ENCODE measurements around the gene SUCLG2. TPM values are rescaled to one million over a fixed set of nuclear protein-coding genes. Genes with fewer than 3 reads are reported as not detected.

The SUCLG2 gene
- total RNA-seq, 1 donor = 56.8 TPM

DNA sequence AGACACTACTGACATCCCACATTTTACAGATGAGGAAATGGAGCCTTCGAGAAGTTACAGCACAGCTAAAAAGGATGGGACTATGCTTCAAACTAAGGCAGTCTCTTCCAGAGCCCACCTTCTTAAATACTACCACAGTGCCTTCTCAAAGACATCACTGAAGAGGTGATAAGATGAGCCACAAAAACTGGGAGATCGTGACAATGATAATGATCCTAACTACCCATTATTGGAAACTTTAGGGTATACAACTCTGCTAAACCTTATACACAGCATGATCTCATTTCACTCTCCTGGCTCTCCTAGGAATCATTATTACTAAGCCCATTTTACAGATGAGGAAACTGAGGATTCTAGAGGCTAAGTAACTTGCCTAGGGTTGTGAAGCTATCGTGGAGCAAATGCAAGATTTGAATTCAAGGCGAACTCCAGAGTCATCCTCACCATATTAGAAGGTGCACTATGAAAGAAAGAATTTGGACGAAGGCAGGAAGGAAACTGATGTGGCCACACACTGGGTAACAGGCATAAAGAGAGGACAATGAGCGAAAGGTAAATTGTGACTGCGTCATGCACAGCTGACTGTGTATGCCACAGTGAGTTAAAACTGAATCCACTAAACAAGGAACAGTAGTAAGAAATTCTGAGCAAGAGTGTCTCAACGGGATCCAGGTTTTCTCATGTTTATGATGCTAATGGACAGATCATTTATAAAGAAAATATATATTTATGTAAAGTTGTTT lies 55.4 kb downstream of the SUCLG2 start:
- peaks cover 8% of the 10 kb centered on the region for H3K4me1 ChIP-seq (ENCODE audit: insufficient read depth, low read length)
- H3K79me2 ChIP-seq (ENCODE audit: insufficient read depth, low read length) = peaks cover 29% of the 10 kb centered on the region
- H3K9me3 ChIP-seq (ENCODE audit: low read depth, low read length) = no peaks in the 10 kb centered on the region
- peaks cover 4% of the 10 kb centered on the region for H3K36me3 ChIP-seq (ENCODE audit: insufficient read depth, low read length)
- no peak overlapping the region for H3K27ac ChIP-seq (ENCODE audit: low read depth, low read length)
- DNase-seq (ENCODE audit: insufficient read length, low spot score, missing footprints) = no peak
- no peak overlapping the region for H3K4me2 ChIP-seq (ENCODE audit: insufficient read depth, low read length)
- peaks cover 3% of the 10 kb centered on the region for H4K20me1 ChIP-seq (ENCODE audit: insufficient read depth, low read length)
- no peaks in the 10 kb centered on the region for H3K27me3 ChIP-seq (ENCODE audit: insufficient read depth, low read length)
- TF ChIP-seq, protein P1, sequence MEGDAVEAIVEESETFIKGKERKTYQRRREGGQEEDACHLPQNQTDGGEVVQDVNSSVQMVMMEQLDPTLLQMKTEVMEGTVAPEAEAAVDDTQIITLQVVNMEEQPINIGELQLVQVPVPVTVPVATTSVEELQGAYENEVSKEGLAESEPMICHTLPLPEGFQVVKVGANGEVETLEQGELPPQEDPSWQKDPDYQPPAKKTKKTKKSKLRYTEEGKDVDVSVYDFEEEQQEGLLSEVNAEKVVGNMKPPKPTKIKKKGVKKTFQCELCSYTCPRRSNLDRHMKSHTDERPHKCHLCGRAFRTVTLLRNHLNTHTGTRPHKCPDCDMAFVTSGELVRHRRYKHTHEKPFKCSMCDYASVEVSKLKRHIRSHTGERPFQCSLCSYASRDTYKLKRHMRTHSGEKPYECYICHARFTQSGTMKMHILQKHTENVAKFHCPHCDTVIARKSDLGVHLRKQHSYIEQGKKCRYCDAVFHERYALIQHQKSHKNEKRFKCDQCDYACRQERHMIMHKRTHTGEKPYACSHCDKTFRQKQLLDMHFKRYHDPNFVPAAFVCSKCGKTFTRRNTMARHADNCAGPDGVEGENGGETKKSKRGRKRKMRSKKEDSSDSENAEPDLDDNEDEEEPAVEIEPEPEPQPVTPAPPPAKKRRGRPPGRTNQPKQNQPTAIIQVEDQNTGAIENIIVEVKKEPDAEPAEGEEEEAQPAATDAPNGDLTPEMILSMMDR (IDR thresholded peaks at IDR 0.05; ENCODE audit: extremely low read depth, low read depth, low read length) = no peak
- H2AFZ ChIP-seq (ENCODE audit: low read length) = no peak overlapping the region
- no peak overlapping the region for H3K4me3 ChIP-seq (ENCODE audit: insufficient read depth, low read length)

DNA sequence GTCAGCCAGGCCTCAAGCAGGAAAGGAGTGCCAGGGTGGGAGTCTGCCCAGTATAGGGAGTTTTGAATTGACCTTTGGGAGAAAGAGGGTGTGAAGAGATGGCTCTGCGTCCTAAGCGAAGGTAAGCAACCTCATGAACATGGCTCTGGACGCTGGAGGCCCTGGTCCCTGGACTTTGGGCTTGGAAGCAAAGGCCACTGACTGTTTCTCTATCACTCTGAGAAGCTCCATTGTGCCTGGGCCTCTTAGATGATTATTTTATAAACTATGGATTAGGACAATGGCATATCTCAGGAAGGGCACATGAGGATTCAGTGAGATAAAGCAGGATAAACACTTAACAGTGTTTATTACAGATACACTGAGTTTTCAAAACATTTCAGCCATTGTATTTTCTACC lies 59.0 kb downstream of the SUCLG2 start:
- Histone ChIP-seq H4K20me1 (ENCODE audit: insufficient read depth, low read length) (peaks cover 9% of the 10 kb centered on the region), H3K4me3 (ENCODE audit: insufficient read depth, low read length) (no peak overlapping the region), H3K9me3 (ENCODE audit: low read depth, low read length) (no peaks in the 10 kb centered on the region), H2AFZ (ENCODE audit: low read length) (no peak overlapping the region), H3K27me3 (ENCODE audit: insufficient read depth, low read length) (no peaks in the 10 kb centered on the region), H3K4me1 (ENCODE audit: insufficient read depth, low read length) (peaks cover 10% of the 10 kb centered on the region), H3K27ac (ENCODE audit: low read depth, low read length) (no peak overlapping the region), H3K4me2 (ENCODE audit: insufficient read depth, low read length) (no peak overlapping the region), H3K79me2 (ENCODE audit: insufficient read depth, low read length) (peaks cover 26% of the 10 kb centered on the region), H3K36me3 (ENCODE audit: insufficient read depth, low read length) (peaks cover 4% of the 10 kb centered on the region)
- no peak for DNase-seq (ENCODE audit: insufficient read length, low spot score, missing footprints)
- TF ChIP-seq, protein P1 (IDR thresholded peaks at IDR 0.05; ENCODE audit: extremely low read depth, low read depth, low read length) = no peak

DNA sequence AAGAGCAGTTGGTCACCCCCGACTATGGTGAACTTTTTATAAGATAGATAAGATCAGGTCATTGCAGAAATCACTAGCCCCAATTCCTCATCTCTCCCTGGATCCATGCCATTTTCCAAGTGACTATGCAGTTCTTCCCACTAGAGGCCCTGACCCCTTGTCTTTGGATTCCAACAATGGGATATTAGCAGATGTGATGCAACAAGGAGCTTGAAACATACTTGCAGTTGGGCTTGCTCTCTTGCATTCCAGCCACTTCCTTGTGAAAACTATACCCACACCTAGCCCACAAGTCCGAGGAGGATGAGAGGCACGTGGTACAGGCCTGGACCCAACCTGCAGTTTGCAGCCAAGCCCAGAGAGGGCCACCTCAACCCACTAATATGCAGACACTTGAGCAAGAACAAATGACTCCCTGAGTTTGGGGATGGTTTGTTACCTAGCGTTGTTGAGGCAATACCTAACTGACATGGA lies 60.6 kb downstream of the SUCLG2 start:
- H3K4me1 ChIP-seq (ENCODE audit: insufficient read depth, low read length) = peaks cover 10% of the 10 kb centered on the region
- no peak overlapping the region for H3K27ac ChIP-seq (ENCODE audit: low read depth, low read length)
- H3K9me3 ChIP-seq (ENCODE audit: low read depth, low read length) = no peaks in the 10 kb centered on the region
- H3K36me3 ChIP-seq (ENCODE audit: insufficient read depth, low read length) = no peaks in the 10 kb centered on the region
- DNase-seq (ENCODE audit: insufficient read length, low spot score, missing footprints) = no peak
- H3K4me2 ChIP-seq (ENCODE audit: insufficient read depth, low read length) = no peak overlapping the region
- peaks cover 31% of the 10 kb centered on the region for H3K79me2 ChIP-seq (ENCODE audit: insufficient read depth, low read length)
- no peak overlapping the region for H2AFZ ChIP-seq (ENCODE audit: low read length)
- TF ChIP-seq, protein P1 (IDR thresholded peaks at IDR 0.05; ENCODE audit: extremely low read depth, low read depth, low read length) = peak; percentile 44
- H3K27me3 ChIP-seq (ENCODE audit: insufficient read depth, low read length) = no peaks in the 10 kb centered on the region
- H3K4me3 ChIP-seq (ENCODE audit: insufficient read depth, low read length) = no peak overlapping the region
- H4K20me1 ChIP-seq (ENCODE audit: insufficient read depth, low read length) = peaks cover 9% of the 10 kb centered on the region

DNA sequence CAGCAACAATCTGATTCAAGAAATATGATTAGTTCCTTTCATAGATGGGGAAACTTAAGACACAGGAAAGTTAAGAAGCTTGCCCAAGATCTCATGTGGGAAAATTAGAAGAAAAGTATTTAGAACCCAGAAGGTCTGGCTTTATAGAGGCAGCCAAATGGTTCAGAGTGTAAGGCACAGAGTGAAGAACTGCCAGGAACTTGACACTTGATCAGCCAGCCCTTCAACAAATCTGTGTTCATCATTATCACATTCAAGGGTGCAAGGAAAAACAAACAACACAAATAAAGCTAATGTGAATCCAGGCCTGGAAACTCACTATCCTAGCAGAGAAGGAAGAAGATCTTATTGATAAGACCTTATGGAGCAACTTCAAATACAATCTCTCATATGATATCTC lies 62.4 kb downstream of the SUCLG2 start:
- Histone ChIP-seq H3K4me3 (ENCODE audit: insufficient read depth, low read length) (no peak overlapping the region), H3K36me3 (ENCODE audit: insufficient read depth, low read length) (no peaks in the 10 kb centered on the region), H3K27ac (ENCODE audit: low read depth, low read length) (no peak overlapping the region), H3K4me1 (ENCODE audit: insufficient read depth, low read length) (peaks cover 10% of the 10 kb centered on the region), H4K20me1 (ENCODE audit: insufficient read depth, low read length) (peaks cover 12% of the 10 kb centered on the region), H2AFZ (ENCODE audit: low read length) (no peak overlapping the region), H3K27me3 (ENCODE audit: insufficient read depth, low read length) (no peaks in the 10 kb centered on the region), H3K79me2 (ENCODE audit: insufficient read depth, low read length) (peaks cover 31% of the 10 kb centered on the region), H3K4me2 (ENCODE audit: insufficient read depth, low read length) (no peak overlapping the region), H3K9me3 (ENCODE audit: low read depth, low read length) (no peaks in the 10 kb centered on the region)
- DNase-seq (ENCODE audit: insufficient read length, low spot score, missing footprints) = no peak
- TF ChIP-seq, protein P1 (IDR thresholded peaks at IDR 0.05; ENCODE audit: extremely low read depth, low read depth, low read length) = no peak
